GM18520 (cell line): ENCODE measurements around the gene KLF17.

Experiments used
- ATAC-seq: cut with Tn5 transposase; IDR thresholded peaks from one replicate; pipeline ENCODE4 v1.9.1; 2021; ENCODE audit not compliant: unreplicated experiment

Gene KLF17

GRCh38 chr1:44151808-44152207 is 33.2 kb downstream of the KLF17 start:
- ATAC-seq, result no peak

- no peak for ATAC-seq
Measured at GRCh38 chr1:44152692-44153091, 34.1 kb downstream of the KLF17 start.

GRCh38 chr1:44154049-44154448 is 35.4 kb downstream of the KLF17 start:
- no peak for ATAC-seq

- ATAC-seq, result no peak
Measured at GRCh38 chr1:44157903-44158302, 39.3 kb downstream of the KLF17 start.

- ATAC-seq, result no peak
Measured at GRCh38 chr1:44158871-44159270, 40.2 kb downstream of the KLF17 start.

- ATAC-seq, result no peak
Measured at GRCh38 chr1:44161546-44161945, 42.9 kb downstream of the KLF17 start.

GRCh38 chr1:44168520-44169098 is 50.0 kb downstream of the KLF17 start:
- no peak for ATAC-seq

GRCh38 chr1:44170281-44170823 is 51.7 kb downstream of the KLF17 start:
- no peak for ATAC-seq

- ATAC-seq, result no peak
Measured at GRCh38 chr1:44174630-44175029, 56.0 kb downstream of the KLF17 start.
